ENCODE measurements around the gene CACNB3.

The CACNB3 gene

DNA sequence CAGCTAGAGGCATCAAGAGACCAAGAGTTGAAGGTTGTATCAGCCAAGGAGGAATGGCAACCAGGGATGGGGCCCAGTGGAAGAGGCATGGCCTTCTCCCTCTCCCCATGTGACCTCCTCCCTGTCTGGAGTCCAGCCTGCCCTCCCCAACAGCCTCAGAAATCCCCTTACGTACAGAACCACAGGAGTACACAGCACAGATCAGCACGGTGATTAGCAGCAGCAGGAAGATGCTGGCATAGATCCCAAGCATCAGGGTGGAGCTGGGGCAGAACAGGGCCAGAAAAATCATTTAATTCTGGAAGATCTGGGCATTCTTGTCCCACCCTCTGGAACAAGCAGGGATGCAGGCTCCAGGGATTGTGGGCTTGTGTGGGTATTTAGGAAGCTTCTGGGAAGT, 43.8 kb upstream of the CACNB3 start:
- no peak overlapping the region for H3K4me3 ChIP-seq (replicated peaks; ENCODE audit: low read depth, low read length)
- no peak for DNase-seq (ENCODE audit: extremely low read depth, insufficient read length)
- H3K36me3 ChIP-seq (ENCODE audit: control insufficient read depth, insufficient read depth, low read length): no peaks in the 10 kb centered on the region
- TF ChIP-seq, protein P1, sequence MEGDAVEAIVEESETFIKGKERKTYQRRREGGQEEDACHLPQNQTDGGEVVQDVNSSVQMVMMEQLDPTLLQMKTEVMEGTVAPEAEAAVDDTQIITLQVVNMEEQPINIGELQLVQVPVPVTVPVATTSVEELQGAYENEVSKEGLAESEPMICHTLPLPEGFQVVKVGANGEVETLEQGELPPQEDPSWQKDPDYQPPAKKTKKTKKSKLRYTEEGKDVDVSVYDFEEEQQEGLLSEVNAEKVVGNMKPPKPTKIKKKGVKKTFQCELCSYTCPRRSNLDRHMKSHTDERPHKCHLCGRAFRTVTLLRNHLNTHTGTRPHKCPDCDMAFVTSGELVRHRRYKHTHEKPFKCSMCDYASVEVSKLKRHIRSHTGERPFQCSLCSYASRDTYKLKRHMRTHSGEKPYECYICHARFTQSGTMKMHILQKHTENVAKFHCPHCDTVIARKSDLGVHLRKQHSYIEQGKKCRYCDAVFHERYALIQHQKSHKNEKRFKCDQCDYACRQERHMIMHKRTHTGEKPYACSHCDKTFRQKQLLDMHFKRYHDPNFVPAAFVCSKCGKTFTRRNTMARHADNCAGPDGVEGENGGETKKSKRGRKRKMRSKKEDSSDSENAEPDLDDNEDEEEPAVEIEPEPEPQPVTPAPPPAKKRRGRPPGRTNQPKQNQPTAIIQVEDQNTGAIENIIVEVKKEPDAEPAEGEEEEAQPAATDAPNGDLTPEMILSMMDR (IDR thresholded peaks at IDR 0.05; ENCODE audit: insufficient read depth, low read length, poor library complexity, severe bottlenecking): no peak
- no peaks in the 10 kb centered on the region for H3K27me3 ChIP-seq (replicated peaks; ENCODE audit: control insufficient read depth, insufficient read depth, low read length)

GRCh38 chr12:48775299-48775698, 43.0 kb upstream of the CACNB3 start:
- H3K36me3 ChIP-seq (ENCODE audit: control insufficient read depth, insufficient read depth, low read length): no peaks in the 10 kb centered on the region
- TF ChIP-seq, protein P1 (IDR thresholded peaks at IDR 0.05; ENCODE audit: insufficient read depth, low read length, poor library complexity, severe bottlenecking): no peak
- H3K4me3 ChIP-seq (replicated peaks; ENCODE audit: low read depth, low read length): no peak overlapping the region
- no peak for DNase-seq (ENCODE audit: extremely low read depth, insufficient read length)
- H3K27me3 ChIP-seq (replicated peaks; ENCODE audit: control insufficient read depth, insufficient read depth, low read length): no peaks in the 10 kb centered on the region

DNA sequence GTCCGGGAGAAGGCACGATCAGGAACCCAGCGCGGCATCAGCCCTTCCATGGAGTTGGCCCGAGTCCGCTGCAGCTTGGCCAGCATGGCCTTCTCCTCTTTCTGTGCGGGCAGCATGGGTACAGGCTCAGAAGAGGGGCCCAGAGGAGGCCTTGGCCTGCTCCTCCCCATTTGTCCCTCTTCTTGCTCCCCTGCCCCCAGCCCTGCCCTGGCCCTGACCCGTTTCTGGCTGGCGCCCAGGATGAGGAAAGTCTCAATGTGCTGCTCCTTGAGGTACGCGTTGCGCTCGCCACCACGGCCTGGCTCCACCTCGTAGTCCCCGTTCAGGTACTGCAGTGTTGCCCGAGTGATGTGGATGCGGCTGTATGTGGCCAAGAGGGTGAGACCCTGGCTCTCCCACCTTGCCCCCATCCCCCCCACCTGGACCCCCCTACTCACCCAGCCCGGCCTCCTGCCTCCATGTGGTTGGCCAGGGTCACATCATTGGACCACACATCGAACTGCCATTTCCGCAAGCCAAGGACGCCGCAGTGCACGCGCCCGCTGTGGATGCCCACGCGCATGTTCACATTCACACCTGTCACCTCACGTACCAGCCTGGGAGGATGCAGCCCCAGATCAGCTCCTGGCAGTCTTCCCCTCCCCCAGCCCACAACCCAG, 42.2 kb upstream of the CACNB3 start:
- Histone ChIP-seq H3K36me3 (ENCODE audit: control insufficient read depth, insufficient read depth, low read length) (no peaks in the 10 kb centered on the region), H3K27me3 (replicated peaks; ENCODE audit: control insufficient read depth, insufficient read depth, low read length) (no peaks in the 10 kb centered on the region), H3K4me3 (replicated peaks; ENCODE audit: low read depth, low read length) (no peak overlapping the region)
- no peak for DNase-seq (ENCODE audit: extremely low read depth, insufficient read length)
- TF ChIP-seq, protein P1 (IDR thresholded peaks at IDR 0.05; ENCODE audit: insufficient read depth, low read length, poor library complexity, severe bottlenecking): no peak

DNA sequence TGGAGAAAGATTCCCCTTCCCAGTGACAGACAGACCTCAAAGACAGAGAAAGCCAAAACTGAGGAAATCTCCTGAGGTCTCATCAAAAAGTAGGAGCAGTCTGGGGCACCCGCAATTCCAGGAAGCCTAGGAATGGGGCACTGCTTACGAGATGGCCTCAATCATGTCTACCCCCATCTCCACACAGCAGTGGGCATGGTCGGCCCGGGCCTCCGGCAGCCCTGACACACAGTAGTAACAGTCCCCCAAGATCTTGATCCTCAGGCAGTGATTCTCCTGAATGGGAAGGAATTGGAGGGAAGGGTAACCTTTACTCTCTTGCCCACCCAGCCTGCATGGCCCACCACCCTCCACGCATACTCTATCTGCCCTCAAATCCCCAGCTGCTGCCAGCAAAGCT, 41.3 kb upstream of the CACNB3 start:
- TF ChIP-seq, protein P1 (IDR thresholded peaks at IDR 0.05; ENCODE audit: insufficient read depth, low read length, poor library complexity, severe bottlenecking): no peak
- Histone ChIP-seq H3K36me3 (ENCODE audit: control insufficient read depth, insufficient read depth, low read length) (no peaks in the 10 kb centered on the region), H3K4me3 (replicated peaks; ENCODE audit: low read depth, low read length) (no peak overlapping the region), H3K27me3 (replicated peaks; ENCODE audit: control insufficient read depth, insufficient read depth, low read length) (no peaks in the 10 kb centered on the region)
- no peak for DNase-seq (ENCODE audit: extremely low read depth, insufficient read length)

DNA sequence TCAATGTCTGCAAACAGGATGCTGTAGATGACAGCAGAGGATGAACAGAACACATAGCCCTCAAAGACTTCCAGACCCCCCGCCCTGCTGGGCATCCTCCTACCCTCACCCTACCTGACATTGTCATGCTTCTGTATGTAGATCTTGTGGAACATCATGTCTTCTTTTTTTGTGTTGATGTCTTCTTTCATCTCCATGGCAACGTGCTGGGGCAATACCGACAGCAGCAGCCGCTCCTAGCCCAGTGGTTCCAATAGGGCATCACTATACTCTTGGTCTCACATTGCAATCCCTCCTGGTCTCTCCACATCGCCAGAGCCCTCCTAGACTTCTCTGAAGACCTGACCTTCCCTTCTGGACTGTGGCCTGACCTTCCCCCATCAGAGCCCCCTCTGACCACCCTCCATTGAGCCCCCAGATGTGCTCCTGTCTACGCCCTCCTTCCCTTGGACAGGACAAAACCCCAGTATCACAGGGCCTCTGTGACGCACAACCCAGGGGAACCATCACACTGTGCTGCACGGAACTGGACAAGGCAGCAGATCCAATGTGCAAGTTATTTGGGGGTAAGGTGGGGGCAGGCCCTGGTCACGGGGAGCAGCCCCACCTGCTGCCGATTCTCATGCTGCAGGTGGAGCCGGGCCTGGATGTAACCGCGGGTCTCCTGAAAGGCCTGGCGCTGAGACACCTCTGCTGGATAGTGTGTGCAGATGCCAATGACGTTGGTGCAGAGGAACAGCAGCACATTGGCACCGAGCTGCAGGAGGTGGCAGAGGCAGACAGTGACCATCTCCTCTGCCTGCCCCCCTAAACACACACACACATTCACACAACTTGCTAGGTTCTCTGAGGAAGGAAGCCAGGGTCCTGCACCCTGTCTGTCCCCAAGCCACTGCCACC, 40.5 kb upstream of the CACNB3 start:
- H3K27me3 ChIP-seq (replicated peaks; ENCODE audit: control insufficient read depth, insufficient read depth, low read length): no peaks in the 10 kb centered on the region
- DNase-seq (ENCODE audit: extremely low read depth, insufficient read length): no peak
- TF ChIP-seq, protein P1 (IDR thresholded peaks at IDR 0.05; ENCODE audit: insufficient read depth, low read length, poor library complexity, severe bottlenecking): no peak
- no peak overlapping the region for H3K4me3 ChIP-seq (replicated peaks; ENCODE audit: low read depth, low read length)
- H3K36me3 ChIP-seq (ENCODE audit: control insufficient read depth, insufficient read depth, low read length): no peaks in the 10 kb centered on the region

All from GM06990 (cell line).